ENCODE data around the gene MTMR3.

MTMR3 gene

DNA sequence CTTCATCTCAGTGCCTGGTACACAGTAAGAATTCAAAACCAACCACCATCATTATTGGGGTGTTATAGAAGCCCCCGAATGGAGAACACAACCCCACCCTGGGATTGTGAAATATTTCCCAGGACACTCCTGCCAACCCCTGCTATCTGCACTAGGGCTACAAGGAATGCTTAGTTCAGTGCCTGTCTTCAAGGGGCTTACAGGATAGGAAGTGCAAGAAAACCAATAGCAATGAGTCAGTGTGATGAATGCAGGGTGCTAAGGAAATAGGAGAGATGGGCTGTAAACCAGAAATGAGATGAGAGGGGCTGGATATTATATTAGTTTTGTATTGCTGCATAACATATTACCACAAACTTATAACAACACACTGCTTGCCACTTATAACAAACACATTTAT, 43.9 kb upstream of the MTMR3 start:
- TF ChIP-seq, protein P1, sequence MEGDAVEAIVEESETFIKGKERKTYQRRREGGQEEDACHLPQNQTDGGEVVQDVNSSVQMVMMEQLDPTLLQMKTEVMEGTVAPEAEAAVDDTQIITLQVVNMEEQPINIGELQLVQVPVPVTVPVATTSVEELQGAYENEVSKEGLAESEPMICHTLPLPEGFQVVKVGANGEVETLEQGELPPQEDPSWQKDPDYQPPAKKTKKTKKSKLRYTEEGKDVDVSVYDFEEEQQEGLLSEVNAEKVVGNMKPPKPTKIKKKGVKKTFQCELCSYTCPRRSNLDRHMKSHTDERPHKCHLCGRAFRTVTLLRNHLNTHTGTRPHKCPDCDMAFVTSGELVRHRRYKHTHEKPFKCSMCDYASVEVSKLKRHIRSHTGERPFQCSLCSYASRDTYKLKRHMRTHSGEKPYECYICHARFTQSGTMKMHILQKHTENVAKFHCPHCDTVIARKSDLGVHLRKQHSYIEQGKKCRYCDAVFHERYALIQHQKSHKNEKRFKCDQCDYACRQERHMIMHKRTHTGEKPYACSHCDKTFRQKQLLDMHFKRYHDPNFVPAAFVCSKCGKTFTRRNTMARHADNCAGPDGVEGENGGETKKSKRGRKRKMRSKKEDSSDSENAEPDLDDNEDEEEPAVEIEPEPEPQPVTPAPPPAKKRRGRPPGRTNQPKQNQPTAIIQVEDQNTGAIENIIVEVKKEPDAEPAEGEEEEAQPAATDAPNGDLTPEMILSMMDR (IDR thresholded peaks at IDR 0.05; ENCODE audit: low read depth, low read length): no peak
- peaks cover 4% of the 10 kb centered on the region; the same call in 1 of the 2 replicates for H3K36me3 ChIP-seq
- H3K9me3 ChIP-seq: no peaks in the 10 kb centered on the region
- DNase-seq: no peak
- no peaks in the 10 kb centered on the region for H3K27me3 ChIP-seq
- H3K4me1 ChIP-seq: no peaks in the 10 kb centered on the region
- no peak overlapping the region for H3K4me3 ChIP-seq (ENCODE audit: low read depth, low read length)

DNA sequence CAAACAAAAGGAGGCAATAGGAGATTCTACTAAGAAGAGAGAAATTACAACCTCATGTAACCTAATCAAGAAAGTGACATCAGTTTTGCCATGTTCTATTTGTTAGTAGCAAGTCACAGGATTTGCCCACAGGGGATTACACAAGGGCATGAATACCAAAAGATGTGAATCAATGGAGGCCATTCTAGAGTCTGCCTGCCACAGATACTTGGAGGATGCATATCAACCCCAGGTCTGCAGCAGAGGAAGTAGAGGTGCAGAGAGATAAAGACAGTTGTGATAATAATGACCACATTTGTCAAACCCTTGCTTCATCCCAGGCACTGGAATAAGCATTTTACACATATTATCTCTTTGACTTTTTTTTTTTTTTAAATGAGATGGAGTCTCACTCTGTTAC, 42.5 kb upstream of the MTMR3 start:
- no peaks in the 10 kb centered on the region for H3K4me1 ChIP-seq
- peaks cover 4% of the 10 kb centered on the region; the same call in 1 of the 2 replicates for H3K36me3 ChIP-seq
- TF ChIP-seq, protein P1 (IDR thresholded peaks at IDR 0.05; ENCODE audit: low read depth, low read length): no peak
- DNase-seq: no peak
- H3K27me3 ChIP-seq: no peaks in the 10 kb centered on the region
- H3K4me3 ChIP-seq (ENCODE audit: low read depth, low read length): no peak overlapping the region
- no peaks in the 10 kb centered on the region for H3K9me3 ChIP-seq

DNA sequence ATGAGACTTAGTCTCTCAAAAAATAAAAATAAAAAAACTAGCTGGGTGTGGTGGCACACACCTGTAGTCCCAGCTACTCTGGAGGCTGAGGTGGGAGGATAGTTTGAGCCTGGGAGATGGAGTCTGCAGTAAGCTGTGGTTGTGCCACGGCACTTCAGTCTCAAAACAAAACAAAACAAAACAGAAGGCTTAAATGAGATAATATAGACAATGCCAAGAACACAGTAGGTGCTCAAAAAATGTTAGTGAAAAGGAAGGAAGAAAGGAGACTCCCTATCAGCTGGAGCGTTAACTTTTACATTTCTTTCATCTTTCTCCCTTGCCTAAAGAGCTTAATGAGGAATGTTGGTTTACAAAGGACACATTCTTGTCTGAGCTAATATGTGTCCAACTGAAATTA, 40.8 kb upstream of the MTMR3 start:
- H3K36me3 ChIP-seq: no peaks in the 10 kb centered on the region
- H3K4me3 ChIP-seq (ENCODE audit: low read depth, low read length): no peak overlapping the region
- DNase-seq: no peak
- no peaks in the 10 kb centered on the region for H3K27me3 ChIP-seq
- no peaks in the 10 kb centered on the region for H3K4me1 ChIP-seq
- TF ChIP-seq, protein P1 (IDR thresholded peaks at IDR 0.05; ENCODE audit: low read depth, low read length): no peak
- H3K9me3 ChIP-seq: no peaks in the 10 kb centered on the region

DNA sequence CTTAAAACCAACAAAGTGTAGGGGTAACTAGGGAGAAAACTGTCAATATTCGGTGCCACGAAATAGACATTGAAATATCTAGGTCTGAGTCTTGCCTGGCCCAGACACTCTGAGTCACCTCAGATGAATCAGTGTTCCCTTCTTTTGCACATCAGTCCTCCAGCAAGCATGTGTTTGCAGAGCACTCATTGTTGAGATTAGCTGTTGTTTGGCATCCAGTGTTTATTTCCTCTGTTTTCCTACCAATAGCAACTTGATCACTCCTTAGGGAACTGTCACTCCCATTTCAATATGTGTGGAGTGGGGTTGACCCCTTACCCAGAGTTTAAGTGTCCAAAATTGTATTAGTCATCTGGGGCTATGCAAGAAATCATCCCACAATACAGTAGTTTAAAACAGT, 40.2 kb upstream of the MTMR3 start:
- no peak overlapping the region for H3K4me3 ChIP-seq (ENCODE audit: low read depth, low read length)
- no peaks in the 10 kb centered on the region for H3K36me3 ChIP-seq
- H3K27me3 ChIP-seq: no peaks in the 10 kb centered on the region
- no peaks in the 10 kb centered on the region for H3K4me1 ChIP-seq
- H3K9me3 ChIP-seq: no peaks in the 10 kb centered on the region
- DNase-seq: no peak
- TF ChIP-seq, protein P1 (IDR thresholded peaks at IDR 0.05; ENCODE audit: low read depth, low read length): no peak

DNA sequence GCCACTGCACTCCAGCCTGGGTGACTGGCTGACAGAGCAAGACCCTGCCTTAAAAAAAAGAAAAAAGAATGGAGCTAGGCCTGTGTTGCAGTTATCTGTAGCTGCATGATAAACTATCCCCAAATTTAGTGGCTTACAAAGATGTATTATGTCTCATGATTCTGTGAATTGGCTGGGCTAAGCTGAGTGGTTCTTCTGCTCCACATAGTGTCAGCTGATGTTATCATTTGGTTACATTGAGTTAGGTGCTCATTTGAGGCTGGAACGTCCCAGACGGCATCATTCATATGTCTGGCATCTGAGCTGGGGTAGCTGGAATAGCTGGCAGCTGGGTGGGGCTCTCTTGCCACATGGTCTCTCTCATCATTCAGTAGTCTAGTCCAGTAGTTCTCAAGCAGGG, 36.7 kb upstream of the MTMR3 start:
- DNase-seq: no peak
- H3K36me3 ChIP-seq: no peaks in the 10 kb centered on the region

DNA sequence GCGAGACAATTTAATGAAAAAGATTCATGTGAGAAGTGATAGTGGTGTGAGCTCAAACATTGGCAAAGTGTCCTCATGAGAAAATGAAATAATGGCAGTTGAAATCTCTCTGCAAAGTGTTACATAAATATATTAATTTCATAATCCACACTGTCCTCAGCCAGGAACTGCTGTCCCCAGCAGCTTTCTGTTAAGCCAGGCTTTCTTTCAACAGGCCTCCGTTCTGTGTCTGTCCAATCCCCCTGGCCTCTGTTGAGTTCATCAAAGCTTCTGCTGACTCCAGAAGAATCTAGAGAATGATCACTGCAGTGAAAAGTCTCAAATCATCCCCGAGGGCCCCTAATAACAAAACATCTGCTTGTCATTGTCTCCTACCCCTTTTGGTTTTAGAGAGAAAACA, 34.9 kb upstream of the MTMR3 start:
- DNase-seq: no peak
- H3K27me3 ChIP-seq: no peaks in the 10 kb centered on the region
- no peaks in the 10 kb centered on the region for H3K4me1 ChIP-seq
- TF ChIP-seq, protein P1 (IDR thresholded peaks at IDR 0.05; ENCODE audit: low read depth, low read length): no peak
- no peaks in the 10 kb centered on the region for H3K9me3 ChIP-seq
- no peaks in the 10 kb centered on the region for H3K36me3 ChIP-seq
- no peak overlapping the region for H3K4me3 ChIP-seq (ENCODE audit: low read depth, low read length)

More for the DNA sequence above, 36.7 kb upstream of the MTMR3 start:
- TF ChIP-seq, protein P1 (IDR thresholded peaks at IDR 0.05; ENCODE audit: low read depth, low read length): no peak
- H3K4me3 ChIP-seq (ENCODE audit: low read depth, low read length): no peak overlapping the region
- no peaks in the 10 kb centered on the region for H3K27me3 ChIP-seq
- no peaks in the 10 kb centered on the region for H3K4me1 ChIP-seq
- H3K9me3 ChIP-seq: no peaks in the 10 kb centered on the region
